Kidney glomerular epithelial cell (primary cell): ENCODE data around the gene DSCAML1.

Source experiments
- DNase-seq: peaks from one replicate; lab custom pipeline; 2025; lab: John Stamatoyannopoulos, UW

Gene DSCAML1

GRCh38 chr11:117583063-117583801, 213.8 kb downstream of the DSCAML1 start:
- DNase-seq, result peak; percentile 100

DNA sequence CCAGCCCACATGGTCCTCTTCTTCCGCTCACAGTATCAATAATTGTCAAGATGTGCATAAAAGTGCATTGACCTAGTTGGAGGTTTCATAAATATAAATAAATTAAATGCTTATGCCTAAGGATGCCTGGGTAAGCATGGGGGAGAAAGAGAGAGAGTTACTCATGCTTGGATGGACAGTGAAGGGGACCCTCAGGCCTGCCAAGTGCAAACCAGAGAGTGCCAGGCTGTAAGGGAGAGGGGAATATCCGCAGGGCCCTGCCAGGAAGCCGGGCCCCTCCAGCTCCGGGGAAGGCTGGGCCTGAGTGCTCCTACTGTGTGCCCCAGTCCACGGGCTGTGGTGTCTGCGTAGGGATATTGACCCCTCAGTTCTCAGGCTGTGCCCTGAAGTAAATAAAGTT, 214.6 kb downstream of the DSCAML1 start:
- DNase-seq, result no peak

- DNase-seq, result no peak
Observed at GRCh38 chr11:117580866-117581265, 216.2 kb downstream of the DSCAML1 start.

- no peak for DNase-seq
Observed at GRCh38 chr11:117579161-117579560, 217.9 kb downstream of the DSCAML1 start.

DNA sequence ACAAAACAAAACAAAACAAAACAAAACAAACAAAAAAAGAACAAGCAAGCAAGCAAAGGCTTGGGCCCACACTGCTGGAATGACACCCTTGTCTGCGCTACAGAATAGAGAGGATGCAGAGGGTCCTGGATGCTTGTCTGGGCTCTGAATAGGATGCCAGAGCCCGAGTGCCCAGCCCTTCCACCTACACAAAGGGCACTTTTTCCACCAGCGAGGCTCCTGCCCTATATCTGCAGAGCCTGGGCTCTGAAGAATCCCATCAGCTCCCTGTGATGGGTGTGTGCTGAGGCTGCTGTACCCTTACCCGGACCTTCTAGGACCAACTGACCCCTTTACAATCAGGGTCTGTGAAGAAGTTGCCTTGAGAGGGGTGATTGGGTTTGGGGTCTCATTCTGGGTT, 221.2 kb downstream of the DSCAML1 start:
- DNase-seq, result no peak

GRCh38 chr11:117574551-117574950, 222.5 kb downstream of the DSCAML1 start:
- DNase-seq, result no peak

DNA sequence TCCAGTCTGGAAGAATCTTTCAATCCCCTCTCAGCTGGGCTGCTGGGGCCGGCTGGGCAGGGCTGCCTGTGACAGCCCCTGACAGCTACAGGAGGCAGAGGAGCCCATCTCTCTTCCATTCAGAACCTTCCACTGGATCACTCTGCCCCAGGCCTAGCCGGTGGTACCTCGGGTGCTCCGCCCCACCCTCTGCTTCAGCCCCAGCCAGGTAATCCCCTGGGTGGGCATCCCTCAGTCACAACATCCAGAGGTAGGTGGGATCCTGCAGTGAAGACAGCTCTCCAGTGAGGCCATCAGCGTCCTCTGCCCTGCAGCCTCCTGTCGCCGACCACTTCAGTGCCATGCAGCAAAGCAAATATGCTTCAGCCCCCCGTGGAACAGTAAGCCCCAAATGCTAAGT, 223.7 kb downstream of the DSCAML1 start:
- DNase-seq, result no peak

- DNase-seq, result no peak
Observed at GRCh38 chr11:117572671-117573070, 224.3 kb downstream of the DSCAML1 start.

DNA sequence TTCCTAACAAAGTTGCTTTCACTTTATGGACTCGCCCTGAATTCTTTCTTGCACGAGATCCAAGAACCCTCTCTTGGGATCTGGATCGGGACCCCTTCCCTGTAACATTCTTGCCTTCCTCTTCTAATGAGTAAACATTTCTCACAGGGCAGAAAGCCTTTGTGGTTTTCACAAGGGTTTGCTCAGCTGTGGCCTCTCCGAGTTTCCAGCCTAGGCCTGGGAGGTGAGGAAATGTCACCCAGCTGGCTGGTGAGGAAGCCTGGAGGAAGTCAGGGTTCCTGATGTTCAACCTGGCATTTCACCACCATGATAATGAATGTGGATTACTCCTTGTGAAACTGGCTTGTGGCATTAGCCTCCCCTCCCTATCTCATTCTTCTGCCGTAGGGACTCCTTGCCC, 224.9 kb downstream of the DSCAML1 start:
- no peak for DNase-seq

DNA sequence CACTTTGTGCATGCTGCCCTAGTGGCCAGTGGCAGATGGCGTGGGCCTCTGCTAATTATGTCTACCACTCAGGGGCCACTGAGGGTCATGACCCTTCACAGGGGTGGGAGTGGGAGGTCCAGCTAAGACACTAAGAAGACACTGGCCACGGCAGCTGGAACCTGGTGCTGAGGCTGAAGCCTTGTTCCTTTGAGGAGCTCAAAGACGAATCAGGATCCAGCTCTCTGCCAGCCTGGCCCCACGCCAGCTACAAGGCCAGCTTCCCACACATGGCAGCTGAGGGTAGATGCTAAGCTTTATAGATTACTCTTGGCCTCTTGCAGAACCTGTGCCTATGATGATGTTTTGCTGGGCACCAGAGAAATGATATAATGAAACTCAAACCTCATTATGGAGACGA, 226.3 kb downstream of the DSCAML1 start:
- DNase-seq, result no peak

GRCh38 chr11:117569911-117570310, 227.1 kb downstream of the DSCAML1 start:
- no peak for DNase-seq

- DNase-seq, result no peak
Observed at GRCh38 chr11:117565709-117566108, 231.3 kb downstream of the DSCAML1 start.

GRCh38 chr11:117564321-117564720, 232.7 kb downstream of the DSCAML1 start:
- no peak for DNase-seq

DNA sequence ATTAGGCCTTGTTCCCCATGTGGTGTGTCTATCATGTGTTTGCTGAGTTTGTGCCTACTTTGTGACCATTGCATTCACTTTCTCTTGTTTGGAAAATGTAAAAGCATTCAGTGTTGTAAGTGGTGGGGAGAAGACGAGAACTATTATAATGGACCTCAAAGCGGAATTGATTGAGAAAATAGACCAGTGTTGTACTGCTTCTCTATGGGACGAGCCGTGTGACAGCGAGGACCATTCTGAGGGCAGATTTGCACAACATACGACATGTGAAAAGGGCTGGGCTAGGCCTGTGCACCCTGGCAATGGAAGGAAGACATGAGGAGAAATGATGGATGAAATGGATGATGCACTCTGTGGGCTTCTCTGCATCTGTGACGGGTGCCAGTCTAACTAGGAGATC, 233.5 kb downstream of the DSCAML1 start:
- DNase-seq, result no peak

GRCh38 chr11:117562136-117562535, 234.9 kb downstream of the DSCAML1 start:
- no peak for DNase-seq

- DNase-seq, result no peak
Observed at GRCh38 chr11:117560780-117561530, 236.1 kb downstream of the DSCAML1 start.

DNA sequence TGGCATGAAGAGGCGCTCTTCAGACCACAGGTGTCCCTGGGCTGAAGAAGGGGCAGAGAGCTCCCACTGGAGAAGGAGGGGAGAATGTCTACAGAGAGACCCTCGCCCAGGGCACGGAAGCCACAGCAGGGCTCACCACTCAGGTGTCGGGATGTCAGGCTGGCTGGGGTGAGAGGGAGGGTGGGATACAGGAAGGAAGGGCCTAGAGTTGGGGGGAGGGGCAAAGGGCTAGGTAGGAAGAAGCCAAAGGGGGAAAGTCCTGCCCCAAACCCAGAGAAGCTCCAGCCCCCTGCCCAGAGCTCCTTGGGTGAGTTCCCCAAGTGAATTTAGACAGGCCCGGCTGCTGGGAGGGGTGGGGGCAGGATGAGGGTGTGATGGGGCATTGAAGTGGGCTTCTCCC, 237.3 kb downstream of the DSCAML1 start:
- DNase-seq, result no peak

GRCh38 chr11:117557361-117557760, 239.7 kb downstream of the DSCAML1 start:
- DNase-seq, result no peak

DNA sequence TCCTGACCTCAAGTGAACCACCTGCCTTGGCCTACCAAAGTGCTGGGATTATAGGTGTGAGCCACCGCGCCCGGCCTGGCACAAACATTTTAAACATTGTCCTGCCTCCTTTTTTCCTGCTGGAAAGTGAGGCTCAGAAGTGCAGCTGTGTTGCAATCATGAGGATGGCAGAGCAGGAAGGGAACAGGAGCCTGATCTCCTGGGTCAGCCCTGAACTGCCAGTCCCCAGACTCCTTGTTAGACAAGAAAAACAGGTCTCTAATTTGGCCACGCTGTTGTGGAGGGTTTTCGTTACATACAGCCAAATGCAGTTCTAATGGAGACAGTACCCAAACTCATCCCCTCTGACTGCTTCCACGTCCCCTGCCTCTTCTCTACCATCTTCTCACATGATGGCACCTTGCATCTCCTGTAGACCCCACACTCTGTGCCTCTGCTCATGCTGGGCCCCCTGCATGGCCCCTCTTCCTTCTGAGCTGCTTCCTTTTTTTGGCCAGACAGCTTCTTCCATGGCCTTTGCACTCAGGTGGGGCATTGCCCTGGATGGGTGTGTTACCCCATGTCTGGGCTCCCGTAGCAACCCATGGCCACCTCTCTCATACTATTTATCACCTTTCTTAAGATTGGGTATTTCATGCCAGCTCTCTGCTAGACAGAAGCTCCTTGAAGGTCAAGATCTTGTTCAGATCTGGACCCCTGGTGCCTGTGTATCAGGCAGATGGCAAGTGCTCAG, 242.2 kb downstream of the DSCAML1 start:
- DNase-seq, result no peak

DNA sequence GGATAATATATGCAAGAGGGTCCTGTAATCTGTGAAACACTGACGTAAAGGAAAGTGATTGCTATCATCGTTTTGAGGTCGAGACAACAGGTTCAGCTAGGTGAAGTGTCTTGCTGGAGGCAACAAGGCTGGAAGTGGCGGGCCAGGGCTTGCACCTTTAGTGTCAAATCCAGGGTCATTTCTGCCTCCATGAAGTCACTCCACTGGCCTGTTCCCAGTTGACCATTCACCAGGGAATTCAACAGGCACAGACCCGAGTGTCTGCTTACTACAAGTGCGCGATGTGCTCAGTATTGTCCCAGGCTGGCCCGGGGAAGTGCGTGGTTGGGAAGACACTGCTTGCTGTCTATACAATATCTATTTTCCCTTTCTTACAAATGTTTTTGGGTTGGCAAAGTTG, 244.4 kb downstream of the DSCAML1 start:
- DNase-seq, result no peak

- no peak for DNase-seq
Observed at GRCh38 chr11:117551761-117552343, 245.2 kb downstream of the DSCAML1 start.

DNA sequence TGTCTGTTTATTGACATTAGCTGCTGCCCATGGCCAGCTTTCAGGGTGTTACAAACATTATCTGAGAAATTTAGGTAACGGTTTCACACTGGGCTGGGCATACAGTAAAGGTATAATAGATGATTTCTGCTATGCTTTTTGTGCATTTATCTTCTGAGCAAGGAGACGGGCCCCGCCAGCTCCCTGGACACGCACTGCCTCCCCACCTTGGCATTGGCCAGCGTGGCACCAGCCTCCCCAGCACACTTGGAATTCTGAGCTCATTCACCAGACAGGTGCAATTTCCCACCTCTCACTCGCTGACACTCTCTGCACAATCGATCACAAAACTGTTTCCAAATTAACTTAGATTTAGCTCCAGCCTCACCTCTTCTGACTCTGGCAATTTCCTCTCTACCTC, 246.6 kb downstream of the DSCAML1 start:
- DNase-seq, result no peak

DNA sequence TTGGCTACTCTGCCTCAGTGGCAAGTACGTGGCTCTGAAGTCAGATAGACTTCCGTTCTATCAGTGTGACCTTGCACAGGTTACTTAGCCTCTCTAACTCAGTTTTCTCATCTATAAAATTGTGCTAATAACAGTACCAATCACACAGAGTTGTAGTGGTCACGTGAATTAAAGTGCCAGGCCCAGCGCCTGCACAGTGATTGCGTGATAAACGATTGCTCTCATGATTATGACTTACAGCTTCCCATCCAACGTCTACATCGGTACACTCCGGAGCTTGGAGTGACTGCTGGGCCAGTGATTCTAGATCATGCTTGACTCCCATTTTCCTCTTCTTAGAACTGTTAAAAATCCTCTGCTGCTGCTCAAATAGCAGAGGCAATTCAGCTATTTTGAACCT, 247.6 kb downstream of the DSCAML1 start:
- DNase-seq, result no peak
